HG03103 (cell line): Measurements from ENCODE around the gene TPST1.
"Not testable (repeated sequence)": the region's sequence is repeated elsewhere in the genome, so short reads cannot be mapped to it uniquely, and the experiment has no call there.

Experiments
- ATAC-seq: cut with Tn5 transposase; IDR thresholded peaks from one replicate; pipeline ENCODE4 v1.9.1; 2021; ENCODE audit warnings: low read depth; ENCODE audit not compliant: unreplicated experiment

TPST1 gene

DNA sequence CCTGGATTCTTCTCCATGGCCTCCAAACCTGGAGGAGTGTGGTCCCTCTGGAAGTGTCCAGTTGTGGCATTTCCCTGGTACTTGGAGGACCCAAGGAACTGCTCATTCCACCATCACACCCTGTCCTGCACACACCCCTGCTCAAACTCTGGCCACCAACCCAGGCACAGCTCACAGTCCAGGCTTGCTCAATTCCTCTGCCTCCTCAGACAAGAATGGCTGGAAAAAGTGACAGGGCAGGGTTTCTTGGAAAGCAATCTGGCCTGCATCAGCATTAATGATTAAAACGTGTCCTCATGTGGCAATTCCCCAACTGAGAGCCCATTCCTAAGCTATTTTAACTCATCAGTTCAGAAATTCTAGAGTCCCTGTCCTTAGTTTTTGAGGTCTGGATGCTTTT is 17.2 kb upstream of the TPST1 start:
- ATAC-seq: no peak

DNA sequence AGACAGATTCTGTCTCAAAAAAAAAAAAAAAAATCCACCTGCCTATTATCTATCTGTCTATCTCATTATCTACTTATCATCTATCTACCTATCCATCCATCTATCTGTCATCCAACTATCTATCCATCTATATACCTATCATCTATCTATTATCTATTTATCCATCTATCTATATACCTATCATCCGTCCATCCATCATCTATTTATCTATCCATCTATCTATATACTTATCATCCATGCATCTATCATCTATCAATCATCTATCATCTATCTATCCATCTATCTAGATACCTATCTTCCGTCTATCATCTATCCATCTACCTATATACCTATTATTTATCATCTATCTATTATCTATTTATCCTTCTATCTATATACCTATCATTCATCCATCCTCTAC is 16.5 kb upstream of the TPST1 start:
- no peak for ATAC-seq

DNA sequence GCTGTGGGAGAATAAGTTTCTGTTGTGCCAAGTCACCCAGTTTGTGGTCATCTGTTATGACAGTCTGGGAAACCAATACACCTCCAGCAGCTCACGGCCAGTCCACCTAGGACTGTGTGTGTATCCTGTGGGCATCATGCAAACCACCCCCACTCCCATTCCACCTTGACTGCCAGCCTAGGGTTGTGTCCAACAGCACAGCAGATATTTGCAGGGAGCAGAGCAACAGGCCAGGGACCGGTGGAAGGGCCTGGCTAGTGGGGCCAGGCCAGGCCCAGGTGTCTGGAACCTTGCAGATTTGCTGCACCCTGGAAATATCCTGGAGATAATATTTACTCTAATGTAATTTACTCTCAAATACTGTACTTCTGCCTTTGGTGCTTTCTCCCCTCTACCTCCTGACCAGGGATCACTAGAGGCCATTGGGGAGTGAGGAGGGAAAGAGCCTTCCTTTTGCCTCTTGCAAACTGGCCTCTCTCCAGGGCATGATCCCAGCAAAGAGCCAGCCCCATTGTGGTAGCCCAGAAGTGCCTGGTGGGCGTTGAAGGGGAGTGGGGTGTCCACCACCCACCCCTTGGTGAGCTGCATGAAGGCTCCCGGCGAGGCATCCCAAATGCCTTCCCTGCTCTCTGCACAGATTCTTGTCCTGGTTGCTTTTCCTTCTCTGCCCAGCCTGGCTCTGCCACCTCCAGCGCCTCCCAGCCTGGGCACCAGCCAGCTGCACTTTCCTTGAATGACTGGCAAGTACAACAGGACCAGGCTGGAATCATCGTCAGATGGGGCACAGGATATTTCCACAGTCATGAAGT is 15.2 kb upstream of the TPST1 start:
- no peak for ATAC-seq

DNA sequence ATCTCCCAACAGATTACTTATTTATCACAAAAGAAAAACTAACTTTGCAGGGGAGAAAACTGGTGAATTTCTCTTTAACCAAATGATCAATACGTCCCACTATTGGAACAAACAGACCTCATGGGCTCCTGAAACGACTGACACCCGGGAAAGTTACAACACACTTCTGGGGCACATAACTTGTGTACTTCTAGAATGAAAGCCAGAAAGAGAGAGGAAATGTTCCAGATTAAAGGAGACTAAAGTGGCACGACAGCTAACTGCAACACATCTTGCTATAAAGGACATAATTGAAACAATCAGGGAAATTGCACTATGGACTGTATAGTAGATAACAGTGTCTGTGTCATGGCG is 14.7 kb upstream of the TPST1 start:
- no peak for ATAC-seq

DNA sequence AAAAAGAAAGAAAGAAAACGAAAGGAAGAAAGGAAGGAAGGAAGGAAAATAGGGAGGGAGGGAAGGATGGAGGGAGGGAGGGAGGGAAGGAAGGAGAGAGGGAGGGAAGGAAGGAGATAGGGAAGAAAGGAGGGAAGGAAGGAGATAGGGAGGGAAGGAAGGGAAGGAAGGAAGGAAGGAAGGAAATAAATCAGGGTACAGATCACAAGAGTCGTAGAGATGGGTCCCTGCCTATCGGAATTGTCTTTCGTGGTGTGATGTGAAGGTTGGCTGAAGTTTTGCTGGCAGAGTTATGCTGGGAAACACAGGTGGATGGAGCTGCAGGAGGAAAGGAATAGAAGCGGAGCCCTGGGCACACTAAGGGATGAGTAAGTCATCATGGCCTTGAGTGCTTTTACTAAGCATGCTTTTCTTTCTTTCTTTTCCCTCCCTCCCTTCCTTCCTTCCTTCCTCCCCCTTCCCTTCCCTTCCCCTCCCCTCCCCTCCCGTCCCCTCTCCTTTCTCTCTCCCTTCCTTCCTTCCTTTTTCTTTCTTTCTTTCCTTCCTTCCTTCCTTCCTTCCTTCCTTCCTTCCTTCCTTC is 11.9 kb upstream of the TPST1 start:
- no peak for ATAC-seq

DNA sequence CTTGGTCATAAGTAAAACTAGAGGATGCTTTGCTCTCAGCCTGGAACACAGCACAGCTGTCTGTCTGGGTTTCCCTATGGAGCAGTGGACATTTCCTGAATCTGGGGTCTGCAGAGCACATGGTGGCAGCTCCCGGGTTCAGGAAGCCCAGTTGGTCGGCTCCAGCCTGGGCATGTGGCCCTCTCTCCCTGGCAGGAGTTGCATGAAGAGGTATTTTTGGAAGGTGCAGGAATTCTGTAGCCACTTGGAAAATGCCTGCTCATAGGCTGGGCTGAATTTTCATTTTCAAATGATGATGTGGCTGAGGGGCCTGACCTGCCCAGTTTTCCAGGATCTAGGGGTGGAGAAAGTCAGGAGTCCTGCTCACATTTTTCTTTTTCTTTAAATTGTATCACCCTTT is 6.7 kb upstream of the TPST1 start:
- ATAC-seq: no peak

DNA sequence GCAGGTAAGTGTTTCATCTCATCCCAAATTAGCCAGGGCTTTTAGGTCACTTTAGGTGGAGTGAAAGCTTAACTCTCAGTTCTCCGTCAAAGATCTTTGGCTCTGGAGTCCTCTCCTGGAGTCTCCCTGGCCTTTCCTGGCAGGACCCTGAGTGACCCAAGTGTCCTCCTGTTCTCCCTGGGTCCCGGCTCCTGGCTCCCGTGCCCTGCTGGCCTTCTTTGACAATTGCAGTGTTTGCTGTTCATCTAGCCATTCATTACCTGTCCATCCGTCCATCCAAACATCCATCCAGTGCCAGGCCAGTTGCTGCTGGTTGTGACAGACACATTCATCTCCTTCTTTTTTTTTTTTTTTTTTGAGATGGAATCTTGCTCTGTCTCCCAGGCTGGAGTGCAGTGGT is 6.2 kb upstream of the TPST1 start:
- no peak for ATAC-seq

DNA sequence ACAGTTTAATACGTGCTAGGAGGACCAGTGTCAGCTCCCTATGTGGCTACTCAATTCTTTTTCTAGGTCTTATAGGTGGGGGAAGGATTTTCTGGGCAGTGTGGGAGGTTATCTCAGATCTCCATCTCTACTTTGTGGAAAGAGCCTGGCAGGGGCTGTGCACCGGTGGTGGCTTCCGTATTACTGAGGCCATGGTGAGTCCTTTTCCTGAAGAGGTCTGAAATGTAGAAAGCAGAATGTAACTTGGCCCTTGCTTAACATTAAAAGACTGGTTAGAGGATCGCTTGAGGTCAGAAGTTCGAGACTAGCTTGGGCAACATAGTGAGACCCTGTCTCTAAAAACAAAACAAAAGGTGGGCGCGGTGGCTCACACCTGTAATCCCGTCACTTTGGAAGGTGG is 2.7 kb upstream of the TPST1 start:
- no peak for ATAC-seq

DNA sequence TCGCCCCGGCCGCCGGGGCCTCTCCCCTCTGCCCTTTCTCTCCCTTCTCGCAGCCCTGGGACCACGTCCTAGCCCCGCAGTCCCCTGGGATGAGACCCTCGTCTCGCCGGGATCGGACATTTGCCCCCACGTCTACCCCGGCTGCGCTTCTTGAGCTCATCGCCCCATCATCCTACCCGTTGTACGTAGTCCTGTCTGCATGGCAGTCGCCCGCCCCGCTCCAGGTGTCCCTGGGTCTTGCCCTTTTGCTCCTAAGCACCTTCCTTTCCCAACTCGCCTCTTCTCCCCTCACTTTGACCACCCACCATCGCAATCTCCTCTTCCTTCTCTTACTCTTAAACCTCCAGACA is 582 bp downstream of the TPST1 start:
- ATAC-seq: no peak

DNA sequence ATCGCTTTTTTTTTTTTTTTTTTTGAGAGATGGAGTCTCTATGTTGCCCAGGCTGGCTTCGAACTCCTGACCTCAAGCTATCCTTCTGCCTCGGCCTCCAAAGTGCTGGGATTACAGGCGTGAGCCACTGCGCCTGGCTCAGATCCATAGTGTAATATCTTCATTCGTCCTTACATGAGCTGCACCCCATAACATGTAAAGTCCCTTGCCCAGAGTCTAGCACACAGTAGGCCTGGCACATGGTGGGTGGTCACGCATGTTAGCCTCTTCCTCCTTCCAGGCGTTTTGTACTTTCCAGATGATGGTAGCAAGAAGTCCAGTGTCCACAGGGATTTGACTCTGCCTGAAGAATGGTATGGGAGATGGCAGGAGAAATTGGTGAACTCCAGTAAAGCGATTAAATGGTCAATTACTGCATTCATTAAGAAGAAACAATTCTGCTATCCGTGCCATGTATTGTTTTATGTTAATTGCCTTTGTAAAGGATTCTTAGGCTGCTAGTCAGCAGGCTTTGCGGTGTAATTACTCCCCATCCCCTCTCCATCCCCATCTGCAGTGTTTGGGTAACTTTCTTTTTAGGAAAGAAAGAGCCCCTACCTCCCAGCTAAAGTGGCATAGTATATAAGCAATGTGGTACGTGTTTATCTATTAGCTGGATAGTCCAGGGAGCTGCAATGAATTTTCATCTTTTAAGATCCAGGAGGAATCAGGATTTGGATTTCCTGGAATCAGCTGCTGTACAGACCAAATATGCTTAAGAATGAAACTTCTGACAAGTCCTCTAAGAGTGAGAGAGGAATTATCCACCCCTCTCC is 1.2 kb downstream of the TPST1 start:
- no peak for ATAC-seq

DNA sequence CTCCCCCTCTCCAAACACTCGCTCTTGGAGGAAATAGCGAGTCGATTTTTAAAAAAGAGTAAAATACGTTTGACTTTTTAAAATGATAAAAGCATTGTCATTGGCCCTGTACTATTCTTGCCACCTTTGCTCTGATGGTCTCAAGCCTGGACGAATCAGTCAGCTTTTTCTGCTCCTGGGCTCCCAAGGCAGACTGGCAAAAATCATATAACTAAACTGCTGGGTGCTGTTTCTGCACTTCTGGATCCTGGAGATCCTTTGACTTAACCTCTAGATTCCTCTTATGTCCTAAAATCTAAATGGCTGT is 1.8 kb downstream of the TPST1 start:
- ATAC-seq: no peak

DNA sequence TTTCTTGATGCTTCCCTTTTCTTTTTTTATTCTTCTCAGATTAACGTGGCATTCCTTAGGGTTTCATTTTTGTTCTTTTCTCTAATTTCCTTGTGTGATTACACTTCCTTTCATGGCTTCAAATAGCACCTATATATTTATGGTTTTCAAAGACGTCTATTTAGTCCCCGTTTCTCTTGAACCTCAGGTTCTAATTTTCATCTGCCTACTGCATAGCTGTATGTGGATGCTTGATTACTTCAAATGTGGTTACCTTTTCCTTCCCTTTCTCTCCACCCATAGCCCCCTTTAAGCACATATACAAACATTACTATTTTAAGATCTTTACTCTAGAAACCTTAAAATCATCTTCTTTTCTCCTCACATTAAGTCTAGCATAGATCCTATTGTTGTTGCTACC is 2.4 kb downstream of the TPST1 start:
- ATAC-seq: no peak

DNA sequence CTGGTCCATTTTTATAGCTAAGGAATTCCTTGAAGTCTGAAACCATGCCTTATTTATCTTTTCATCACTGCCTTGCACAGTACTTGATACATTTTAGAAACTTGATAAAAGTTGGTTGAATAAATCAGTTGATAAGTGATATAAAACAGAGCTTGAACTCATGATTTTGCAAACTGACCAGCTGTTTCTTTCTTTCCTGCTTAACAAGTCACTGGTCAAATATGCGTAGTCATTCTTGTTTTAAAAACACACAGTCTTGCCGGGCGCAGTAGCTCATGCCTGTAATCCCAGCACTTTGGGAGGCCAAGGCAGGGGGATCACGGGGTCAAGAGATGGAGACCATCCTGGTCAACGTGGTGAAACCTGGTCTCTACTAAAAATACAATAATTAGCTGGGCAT is 6.3 kb downstream of the TPST1 start:
- no peak for ATAC-seq

DNA sequence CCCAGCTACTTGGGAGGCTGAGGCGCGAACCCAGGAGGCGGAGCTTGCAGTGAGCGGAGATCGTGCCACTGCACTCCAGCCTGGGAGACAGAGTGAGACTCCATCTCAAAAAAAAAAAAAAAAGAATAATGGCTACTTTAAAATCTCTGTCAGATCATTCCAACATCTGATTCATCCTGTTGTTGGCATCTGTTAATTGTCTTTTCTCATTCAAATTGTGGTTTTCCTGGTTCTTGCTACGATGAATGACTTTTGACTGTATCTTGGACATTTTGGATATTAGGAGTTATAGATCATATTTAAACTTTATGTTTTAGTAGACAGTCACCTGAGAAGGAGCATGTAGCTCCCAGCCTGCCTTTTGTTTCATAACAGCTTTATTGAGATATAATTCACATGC is 8.5 kb downstream of the TPST1 start:
- no peak for ATAC-seq

DNA sequence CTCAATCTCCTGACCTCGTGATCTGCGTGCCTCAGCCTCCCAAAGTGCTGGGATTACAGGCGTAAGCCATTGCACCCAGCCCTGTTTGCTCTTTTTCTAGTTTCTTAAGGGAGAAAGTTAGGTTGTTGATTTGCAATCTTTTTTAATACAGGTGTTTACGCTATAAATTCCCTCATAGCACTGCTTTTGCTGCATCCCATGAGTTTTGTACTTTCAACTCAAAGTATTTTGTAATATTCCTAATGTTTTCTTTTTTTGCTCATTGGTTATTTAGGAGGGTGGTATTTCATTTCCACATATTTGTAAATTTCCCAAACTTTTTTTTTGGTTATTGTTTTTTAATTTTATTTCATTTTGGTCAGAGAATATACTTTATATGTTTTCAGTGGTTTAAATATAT is 11.6 kb downstream of the TPST1 start:
- no peak for ATAC-seq

DNA sequence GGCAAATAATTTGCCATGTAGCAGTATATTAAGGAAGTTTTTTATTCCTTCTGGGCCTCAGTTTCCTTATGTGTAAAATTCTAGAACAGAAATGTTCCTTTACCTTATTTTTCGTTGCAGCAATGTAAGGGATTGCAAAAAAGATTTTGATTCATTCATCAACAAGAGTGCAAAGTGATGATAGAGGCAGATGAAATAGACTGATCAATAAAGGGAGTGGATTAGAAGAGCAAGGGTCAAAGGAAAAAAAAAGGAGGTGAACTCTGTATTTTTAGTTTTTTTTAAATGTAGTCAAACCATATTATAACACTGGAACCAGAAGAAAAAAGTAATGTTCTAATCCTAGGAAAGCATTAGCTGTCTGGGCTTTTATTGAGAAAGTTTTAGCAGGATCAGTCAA is 14.7 kb downstream of the TPST1 start:
- no peak for ATAC-seq

DNA sequence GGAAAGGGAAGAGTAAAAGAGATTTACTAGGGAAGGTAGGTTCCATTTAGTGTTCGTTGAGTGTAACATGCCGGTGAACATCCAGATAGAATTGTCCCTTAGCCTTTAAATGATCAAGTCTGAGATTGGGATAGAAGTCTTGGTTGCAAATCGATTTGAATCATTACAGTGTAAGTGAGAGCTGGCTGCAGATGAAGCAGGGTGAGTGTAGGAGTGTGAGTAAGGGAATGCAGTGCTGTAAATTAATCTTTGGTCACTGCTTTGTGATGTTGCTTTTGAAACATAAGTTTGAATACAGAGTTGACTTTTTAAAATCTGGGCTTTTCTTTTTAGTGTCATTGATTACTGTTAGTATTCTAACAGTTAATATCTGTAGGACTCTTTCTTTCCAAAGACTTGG is 16.3 kb downstream of the TPST1 start:
- ATAC-seq: no peak

DNA sequence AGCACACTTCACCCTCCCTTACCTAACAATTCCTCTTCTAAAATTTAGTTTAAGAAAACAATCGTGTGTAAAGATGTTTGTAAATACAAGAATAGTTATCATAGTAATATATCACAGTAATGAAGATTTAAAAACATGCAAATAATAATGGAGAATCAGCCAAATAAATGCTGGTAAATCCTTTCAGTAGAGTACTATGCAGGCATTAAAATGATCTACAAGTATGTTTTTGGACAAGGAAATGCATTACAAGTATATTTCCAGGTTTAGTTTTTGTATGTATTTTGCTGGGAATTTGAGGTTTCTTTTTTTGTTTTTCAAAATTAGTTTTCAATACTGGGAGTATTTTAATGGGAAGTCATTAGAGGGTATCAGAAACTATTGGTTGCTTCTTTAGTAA is 22.7 kb downstream of the TPST1 start:
- no peak for ATAC-seq

DNA sequence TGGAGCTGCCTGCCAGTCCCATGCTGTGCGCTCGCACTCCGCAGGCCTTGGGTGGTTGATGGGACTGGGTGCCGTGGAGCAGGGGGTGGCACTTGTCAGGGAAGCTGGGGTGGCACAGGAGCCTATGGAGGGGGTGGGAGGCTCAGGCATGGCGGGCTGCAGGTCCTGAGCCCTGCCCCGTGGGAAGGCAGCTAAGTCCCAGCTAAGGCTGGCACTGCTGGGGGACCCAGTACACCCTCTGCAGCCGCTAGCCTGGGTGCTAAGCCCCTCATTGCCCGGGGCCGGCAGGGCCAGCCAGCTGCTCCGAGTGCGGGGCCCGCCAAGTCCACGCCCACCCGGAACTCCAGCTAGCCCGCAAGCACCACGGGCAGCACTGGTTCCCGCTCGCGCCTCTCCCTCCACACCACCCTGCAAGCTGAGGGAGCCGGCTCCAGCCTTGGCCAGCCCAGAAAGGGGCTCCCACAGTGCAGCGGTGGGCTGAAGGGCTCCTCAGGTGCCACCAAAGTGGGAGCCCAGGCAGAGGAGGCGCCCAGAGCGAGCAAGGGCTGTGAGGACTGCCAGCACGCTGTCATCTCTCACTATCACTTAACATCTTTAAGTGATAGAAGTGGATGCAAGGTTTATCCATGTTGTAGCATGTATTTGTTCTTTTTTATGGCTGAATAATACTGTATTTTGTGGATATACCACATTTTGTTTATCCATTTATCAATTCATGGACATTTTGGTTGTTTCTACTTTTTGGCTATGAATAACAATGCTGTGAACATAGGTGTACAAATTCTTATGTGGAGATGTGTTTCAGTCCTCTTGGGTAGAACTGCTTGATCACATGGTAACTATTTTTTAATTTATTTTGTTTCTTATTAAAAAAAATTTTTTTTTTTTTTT is 26.4 kb downstream of the TPST1 start:
- not testable (repeated sequence) for ATAC-seq

DNA sequence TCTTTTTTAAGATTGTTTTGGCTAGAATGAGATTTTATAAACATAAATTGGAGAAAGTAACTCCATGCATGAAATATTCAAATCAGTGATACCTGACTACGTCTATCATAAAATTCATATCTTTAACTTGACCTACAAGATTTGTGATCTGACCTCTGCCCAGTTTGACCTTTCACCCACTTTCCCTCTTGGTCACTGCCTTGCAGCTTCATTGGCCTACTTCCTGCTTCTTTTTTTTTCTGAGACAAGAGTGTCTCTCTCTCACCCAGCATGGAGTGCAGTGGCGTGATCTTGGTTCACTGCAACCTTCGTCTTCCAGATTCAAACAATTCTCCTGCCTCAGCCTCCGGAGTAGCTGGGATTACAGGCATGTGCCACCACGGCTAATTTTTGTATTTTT is 28.5 kb downstream of the TPST1 start:
- ATAC-seq: no peak

DNA sequence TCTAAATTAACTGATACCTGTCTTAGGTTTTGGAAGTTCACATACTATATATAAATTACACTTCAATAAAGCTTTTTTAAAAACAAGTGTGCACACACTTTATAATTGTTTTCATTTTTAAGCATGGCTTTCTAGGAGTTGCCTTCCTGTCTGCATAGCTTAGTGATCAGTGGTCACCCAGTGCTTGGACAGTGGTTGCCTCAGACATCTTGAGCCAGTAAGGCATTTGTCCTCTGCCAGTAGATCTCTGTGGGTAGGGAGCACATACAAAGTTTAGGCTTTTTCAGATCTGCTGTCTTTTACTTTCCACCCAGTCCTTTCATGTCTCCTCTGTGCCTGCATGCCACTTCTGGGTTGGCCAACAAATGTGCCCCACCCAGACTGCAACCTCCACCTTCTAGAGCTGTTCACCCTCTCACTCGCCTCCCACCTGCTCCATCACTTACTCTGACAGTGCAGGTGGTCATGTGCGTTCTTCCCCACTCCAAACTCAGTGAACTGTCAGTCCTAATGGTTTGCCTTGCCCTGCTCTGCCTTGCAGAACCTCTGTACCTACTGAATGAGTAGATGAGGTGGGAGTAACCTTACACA is 31.7 kb downstream of the TPST1 start:
- no peak for ATAC-seq
